SKM-1 treated with dmso at 0.1 percent for 144 hours (cell line): ENCODE results near the gene APOB.

ENCODE experiments used
- DNase-seq: peaks from one replicate; lab custom pipeline; 2025; ENCODE audit not compliant: unreplicated experiment; lab: John Stamatoyannopoulos, UW

APOB gene, protein sequence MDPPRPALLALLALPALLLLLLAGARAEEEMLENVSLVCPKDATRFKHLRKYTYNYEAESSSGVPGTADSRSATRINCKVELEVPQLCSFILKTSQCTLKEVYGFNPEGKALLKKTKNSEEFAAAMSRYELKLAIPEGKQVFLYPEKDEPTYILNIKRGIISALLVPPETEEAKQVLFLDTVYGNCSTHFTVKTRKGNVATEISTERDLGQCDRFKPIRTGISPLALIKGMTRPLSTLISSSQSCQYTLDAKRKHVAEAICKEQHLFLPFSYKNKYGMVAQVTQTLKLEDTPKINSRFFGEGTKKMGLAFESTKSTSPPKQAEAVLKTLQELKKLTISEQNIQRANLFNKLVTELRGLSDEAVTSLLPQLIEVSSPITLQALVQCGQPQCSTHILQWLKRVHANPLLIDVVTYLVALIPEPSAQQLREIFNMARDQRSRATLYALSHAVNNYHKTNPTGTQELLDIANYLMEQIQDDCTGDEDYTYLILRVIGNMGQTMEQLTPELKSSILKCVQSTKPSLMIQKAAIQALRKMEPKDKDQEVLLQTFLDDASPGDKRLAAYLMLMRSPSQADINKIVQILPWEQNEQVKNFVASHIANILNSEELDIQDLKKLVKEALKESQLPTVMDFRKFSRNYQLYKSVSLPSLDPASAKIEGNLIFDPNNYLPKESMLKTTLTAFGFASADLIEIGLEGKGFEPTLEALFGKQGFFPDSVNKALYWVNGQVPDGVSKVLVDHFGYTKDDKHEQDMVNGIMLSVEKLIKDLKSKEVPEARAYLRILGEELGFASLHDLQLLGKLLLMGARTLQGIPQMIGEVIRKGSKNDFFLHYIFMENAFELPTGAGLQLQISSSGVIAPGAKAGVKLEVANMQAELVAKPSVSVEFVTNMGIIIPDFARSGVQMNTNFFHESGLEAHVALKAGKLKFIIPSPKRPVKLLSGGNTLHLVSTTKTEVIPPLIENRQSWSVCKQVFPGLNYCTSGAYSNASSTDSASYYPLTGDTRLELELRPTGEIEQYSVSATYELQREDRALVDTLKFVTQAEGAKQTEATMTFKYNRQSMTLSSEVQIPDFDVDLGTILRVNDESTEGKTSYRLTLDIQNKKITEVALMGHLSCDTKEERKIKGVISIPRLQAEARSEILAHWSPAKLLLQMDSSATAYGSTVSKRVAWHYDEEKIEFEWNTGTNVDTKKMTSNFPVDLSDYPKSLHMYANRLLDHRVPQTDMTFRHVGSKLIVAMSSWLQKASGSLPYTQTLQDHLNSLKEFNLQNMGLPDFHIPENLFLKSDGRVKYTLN (N-terminal part only)

DNA sequence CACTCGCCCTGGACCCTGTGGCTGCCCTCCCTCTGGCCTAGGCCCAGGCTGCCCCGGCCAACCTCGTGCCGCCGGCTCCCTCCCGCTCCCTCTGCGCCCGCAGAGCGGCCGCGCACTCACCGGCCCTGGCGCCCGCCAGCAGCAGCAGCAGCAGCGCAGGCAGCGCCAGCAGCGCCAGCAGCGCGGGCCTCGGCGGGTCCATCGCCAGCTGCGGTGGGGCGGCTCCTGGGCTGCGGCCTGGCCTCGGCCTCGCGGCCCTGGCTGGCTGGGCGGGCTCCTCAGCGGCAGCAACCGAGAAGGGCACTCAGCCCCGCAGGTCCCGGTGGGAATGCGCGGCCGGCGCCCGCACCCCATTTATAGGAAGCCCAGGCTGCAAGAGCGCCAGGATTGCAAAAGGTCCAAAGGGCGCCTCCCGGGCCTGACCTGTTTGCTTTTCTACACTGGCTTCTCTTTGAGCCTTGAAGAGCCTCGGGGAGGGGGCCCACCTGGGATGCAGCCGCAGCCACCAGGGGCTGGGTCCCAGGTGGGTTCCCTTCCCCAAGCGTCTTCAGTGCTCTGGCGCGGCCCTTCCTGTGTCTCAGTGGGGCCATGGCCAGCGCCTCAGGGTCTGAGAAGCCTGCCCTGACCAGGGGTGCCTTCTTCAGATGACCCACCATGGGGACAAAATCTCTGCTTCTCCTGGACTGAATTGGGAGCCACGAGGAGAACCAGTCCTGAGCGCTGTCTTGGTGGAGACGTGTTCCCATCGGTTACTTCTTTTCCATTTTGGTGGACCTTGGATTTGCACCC lies at the start of gene APOB:
Gene APOB (minus strand): TSS at position 330 of the 789 bp plus-strand sequence. CDS start 128 bp downstream, at position 202.
- no peak for DNase-seq

DNA sequence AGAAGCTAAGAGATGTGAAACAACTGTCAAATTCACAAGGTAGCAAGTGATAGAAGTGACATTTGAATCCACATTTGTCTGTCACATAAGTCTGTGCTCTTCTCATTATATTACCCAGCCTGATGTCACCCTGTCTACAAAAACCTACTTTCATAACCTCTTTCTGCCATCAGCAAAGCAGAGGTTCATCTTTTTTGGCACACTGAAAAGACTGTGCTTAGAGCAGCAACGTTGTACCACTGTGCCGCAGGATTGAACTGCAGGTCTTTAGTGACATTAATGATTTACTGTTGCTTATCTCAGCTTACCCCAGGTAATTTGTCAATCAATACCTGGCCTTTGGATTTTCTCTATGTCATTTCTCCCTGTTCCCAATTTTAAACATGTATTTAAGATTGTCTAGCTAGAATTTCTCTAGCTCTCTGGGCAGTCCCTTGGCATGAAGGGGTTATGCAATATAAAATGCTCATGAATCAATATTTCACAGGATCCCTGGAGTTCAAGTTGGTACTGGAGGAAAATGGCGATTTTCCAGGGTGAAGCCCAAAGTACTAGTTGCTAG lies 48.5 kb upstream of the APOB start:
- DNase-seq = no peak

- no peak for DNase-seq
These were observed 40.5 kb upstream of the APOB start for GRCh38 chr2:21084401-21084800.

DNA sequence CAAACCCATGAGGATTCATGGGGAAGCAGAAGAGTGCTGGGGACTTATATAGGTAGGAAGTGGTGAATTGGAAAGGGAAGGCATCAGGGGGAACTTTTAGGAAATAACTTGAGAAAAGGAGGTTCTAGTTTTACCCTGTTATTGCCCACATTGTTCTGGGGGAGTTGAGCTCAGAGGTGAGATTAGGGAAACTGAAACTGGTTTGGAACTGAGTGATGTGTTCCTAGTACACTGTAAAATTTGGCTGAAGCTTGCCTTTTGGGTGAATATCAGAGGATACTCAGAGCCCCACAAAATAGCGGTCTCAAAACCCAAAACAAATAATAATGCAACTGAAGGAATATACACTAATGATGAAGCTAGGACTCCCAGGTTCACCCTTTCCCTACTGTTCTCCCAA lies 39.6 kb upstream of the APOB start:
- no peak for DNase-seq

- DNase-seq = no peak
These were observed 34.4 kb upstream of the APOB start for GRCh38 chr2:21078296-21078695.

DNA sequence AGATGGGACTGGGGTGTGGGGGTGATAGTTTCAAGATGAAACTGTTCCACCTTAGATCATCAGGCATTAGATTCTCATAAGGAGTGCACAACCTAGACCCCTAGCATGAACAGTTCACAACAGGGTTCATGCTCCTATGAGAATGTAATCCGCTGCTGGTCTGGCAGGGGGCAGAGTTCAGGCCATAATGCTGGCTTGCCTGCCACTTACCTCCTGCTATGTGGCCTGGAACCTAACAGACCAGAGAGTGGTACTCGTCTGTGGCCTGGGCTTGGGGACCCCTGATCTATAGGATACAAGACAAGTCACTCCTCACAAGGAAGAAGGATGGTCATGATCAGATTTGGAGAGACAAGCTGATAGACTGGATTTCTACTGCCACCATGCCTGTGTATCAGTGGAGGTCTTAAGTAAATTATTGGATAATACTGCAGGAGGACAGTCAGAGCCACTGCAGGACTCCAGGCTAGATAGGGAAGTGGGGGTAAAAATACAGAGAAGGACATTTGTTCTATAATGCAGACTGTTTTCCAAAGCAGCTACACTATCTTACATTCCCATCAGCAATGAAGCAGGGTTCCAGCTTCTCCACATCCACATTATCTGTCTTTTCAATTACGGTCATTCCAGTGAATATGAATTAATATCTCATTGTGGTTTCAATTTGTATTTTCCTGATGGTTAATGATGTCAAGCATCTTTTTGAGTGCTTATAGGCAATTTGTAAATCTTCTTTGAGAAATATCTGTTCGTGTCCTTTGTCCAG lies 28.8 kb upstream of the APOB start:
- no peak for DNase-seq

DNA sequence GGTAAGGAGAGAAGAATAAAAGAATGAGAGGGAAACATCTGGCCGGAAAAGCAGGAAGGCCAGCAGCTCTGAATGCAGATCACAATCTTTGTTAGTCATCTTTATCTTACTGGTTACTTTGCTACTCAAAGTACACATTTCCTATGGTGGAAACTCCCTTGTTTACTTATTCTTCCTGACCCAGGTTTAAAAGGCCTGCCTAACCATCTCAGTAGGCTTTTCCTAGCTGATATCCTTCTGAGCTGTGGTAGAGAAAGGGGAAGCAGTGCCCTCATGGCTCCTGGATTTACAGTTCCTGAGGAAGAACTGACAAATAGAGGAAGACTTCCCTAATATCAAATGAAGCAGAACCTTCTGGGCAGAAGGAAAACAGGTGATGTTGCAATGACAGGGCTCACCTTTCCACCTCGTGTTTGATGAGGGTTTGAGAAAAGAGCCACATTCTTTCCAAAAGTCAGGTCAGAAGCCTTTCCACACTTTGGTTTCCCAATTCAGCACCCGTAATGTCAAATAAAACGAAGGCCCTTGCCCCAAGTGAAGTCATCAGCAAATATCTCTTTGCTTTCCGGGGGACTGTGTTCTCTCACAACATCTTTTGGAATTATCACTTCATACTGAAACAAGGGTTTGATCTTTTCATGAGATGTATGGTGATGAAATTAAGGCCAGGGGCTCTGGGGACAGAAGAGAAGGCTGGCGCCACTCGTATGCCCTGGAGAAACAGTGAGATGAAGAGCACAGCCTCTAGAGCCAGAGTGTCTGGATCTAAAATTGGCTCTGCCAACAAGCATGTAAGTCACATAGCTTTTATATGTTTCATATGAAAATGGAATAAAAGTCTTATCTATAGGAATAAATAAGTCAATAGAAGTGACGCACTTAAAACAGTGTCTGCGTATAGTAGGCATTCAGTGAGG lies 26.7 kb upstream of the APOB start:
- DNase-seq = no peak

GRCh38 chr2:21069746-21070340 lies 26.0 kb upstream of the APOB start:
- no peak for DNase-seq

GRCh38 chr2:21067859-21068537 lies 24.1 kb upstream of the APOB start:
- DNase-seq = no peak

- DNase-seq = no peak
These were observed 23.3 kb upstream of the APOB start for GRCh38 chr2:21067125-21067524.

- no peak for DNase-seq
These were observed 16.2 kb upstream of the APOB start for GRCh38 chr2:21059885-21060610.

DNA sequence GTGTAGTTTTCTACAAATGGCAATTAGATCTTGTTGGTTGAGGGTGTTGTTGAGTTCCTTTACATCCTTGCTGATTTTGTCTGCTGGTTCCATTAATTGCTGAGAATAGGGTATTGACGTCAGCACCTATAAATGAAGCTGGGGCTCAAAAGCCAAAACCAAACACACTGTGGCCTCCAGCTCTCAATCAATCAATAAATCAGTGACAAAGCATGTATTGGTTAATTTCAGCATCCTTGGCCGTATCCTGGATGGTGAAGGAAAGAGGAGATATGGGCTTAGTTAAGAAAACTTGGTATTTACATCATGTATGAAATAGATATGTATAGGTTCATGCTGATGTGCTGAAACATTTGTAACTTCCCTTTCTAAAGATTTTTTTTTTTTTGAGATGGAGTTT lies 13.2 kb upstream of the APOB start:
- DNase-seq = no peak

DNA sequence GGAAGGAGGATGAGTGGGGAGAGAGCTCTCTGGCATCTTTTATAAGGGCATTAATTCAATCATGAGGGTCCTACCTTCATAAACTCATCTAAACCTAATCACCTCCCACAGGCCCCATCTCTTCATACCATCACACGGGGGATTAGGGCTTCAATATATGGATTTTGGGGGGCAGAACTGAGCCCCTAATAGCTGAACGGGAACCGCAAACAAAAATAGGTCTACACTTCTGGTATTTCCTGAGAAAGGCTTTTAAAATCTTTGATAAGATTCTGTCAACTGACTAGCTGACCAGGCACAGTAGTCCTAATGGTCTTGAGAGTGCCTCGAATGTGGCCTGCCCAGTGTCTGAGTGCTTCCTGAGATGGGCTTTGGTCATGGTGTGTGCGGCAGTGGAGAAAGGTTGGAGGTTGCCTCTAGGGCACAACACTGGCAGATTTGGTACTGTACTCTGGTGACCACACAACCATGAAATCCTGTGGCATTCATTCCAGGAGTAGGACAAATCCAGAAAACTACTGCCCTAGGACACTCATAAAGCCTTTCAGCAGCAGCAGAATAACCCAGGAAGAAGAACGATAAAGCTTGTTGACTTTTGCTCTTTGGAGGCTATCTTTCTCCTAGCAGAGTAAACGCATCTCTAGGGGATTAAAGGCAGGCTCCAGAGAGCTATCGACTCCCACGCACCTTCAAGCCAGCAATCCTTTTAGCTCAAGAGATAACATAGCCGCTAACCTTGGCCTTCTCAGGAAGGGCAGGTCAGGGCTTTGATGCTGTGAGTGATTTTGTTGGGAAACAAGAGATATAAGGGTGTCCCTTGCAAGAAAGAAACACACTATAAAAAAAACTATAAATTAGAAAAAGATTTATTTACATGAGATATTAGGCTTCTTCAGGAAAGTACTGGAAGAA lies 12.3 kb upstream of the APOB start:
- no peak for DNase-seq

DNA sequence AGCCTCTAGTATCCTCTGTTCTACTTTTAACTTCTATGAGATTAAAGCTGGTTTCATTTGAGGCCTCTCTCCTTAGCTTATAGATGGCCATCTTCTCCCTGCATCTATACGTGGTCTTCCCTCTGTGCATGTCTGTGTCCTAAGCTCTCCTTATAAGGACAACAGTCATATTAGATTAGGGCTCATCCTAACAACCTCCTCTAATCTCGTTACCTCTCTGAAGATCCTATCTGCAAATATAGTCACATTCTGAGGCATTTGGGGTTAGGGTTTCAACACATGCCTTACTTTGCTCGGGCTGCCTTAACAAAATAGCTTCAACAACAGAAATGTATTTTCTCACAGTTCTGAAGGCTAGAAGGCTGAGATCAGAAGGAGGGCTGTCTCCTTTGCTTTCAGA lies 11.6 kb upstream of the APOB start:
- no peak for DNase-seq

DNA sequence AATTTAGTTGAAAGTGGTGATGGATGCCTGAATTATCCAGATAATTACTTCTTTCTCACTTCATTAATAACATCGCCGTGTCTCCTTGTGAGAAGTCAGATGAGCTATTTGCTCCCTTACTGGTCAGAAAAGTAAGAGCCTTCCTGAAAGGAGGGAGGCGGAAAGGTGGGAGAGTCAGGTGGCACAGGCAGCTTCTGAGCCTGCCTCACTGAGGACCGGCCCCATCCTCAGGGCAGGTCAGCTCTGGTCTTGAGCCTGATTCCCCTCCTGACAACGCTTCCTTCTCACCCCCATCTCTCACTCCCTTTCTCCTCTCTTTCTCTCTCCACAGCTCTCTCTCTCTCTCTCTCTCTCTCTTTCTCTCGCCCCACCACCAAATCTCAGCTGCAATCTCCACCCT lies 10.1 kb upstream of the APOB start:
- no peak for DNase-seq

GRCh38 chr2:21052044-21052443 lies 8.2 kb upstream of the APOB start:
- peak; percentile 5 for DNase-seq
